ENCODE data around the gene JPH4. TPM values are rescaled to one million over a fixed set of nuclear protein-coding genes. Genes with fewer than 3 reads are reported as not detected.
"Not testable (repeated sequence)": the region's sequence is repeated elsewhere in the genome, so short reads cannot be mapped to it uniquely, and the experiment has no call there.

JPH4 gene
- total RNA-seq, 2 donors from 2014 or later: 1.3 TPM; not detected in 1

DNA sequence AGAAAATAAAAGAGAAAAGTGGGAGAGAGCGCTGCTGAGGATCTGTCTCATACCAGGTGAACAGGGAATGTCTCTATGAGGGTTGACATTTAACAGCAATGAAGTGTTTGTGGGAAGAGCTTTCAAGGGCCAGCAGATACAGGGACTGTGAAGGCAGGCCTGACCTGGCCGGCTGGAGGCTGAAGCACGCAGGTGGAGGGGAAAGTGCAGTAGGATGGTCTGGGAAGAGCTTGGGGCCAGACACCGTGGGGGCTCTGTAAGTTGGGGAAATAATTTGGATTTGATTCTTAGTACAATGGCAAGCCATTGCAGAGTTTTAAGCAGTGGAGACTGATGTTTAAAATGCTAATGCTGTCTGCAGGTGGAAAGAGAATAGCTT is 33.8 kb upstream of the JPH4 start:
- Histone ChIP-seq H3K9me3 (no peaks in the 10 kb centered on the region), H3K4me1 (ENCODE audit: control insufficient read depth in 1 of 2, low read depth in 2 of 2) (no peaks in the 10 kb centered on the region), H3K27ac (no peak overlapping the region), H3K4me3 (no peak overlapping the region), H3K27me3 (replicated peaks; ENCODE audit: insufficient read depth) (no peaks in the 10 kb centered on the region), H3K36me3 (no peaks in the 10 kb centered on the region)
- TF ChIP-seq, protein P1, sequence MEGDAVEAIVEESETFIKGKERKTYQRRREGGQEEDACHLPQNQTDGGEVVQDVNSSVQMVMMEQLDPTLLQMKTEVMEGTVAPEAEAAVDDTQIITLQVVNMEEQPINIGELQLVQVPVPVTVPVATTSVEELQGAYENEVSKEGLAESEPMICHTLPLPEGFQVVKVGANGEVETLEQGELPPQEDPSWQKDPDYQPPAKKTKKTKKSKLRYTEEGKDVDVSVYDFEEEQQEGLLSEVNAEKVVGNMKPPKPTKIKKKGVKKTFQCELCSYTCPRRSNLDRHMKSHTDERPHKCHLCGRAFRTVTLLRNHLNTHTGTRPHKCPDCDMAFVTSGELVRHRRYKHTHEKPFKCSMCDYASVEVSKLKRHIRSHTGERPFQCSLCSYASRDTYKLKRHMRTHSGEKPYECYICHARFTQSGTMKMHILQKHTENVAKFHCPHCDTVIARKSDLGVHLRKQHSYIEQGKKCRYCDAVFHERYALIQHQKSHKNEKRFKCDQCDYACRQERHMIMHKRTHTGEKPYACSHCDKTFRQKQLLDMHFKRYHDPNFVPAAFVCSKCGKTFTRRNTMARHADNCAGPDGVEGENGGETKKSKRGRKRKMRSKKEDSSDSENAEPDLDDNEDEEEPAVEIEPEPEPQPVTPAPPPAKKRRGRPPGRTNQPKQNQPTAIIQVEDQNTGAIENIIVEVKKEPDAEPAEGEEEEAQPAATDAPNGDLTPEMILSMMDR (IDR thresholded peaks at IDR 0.05): no peak
- ATAC-seq (ENCODE audit: insufficient number of reproducible peaks, low FRiP score, low read depth) (no peak), DNase-seq (ENCODE audit: low spot score) (no peak)

DNA sequence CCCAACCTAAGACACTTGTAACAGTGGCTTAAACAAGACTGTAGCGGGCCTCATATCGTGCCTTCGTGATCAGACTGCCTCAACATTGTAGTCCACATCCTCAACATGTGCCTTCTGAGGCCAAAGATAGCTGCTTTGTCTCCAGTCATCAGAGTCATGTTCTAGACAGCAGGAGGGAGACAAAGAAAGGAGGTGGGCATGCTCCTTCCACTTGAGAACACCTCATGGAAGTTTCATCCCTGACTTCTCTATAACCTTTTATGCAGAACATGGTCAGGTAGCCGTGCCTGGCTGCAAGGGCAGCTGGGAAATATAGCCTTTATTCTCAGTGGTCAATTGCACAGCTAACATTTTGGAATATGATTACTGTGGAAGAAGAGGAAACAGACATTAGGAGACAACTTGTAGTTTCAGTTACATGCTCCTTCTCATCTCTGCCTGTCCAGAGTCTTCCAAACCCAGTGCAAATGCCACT is 32.3 kb upstream of the JPH4 start:
- ATAC-seq (ENCODE audit: insufficient number of reproducible peaks, low FRiP score, low read depth) (no peak), DNase-seq (ENCODE audit: low spot score) (no peak)
- no peaks in the 10 kb centered on the region for H3K4me1 ChIP-seq (ENCODE audit: control insufficient read depth in 1 of 2, low read depth in 2 of 2)
- no peak overlapping the region for H3K27ac ChIP-seq
- no peaks in the 10 kb centered on the region for H3K36me3 ChIP-seq
- no peaks in the 10 kb centered on the region for H3K27me3 ChIP-seq (replicated peaks; ENCODE audit: insufficient read depth)
- TF ChIP-seq, protein P1 (IDR thresholded peaks at IDR 0.05): no peak
- no peak overlapping the region for H3K4me3 ChIP-seq
- H3K9me3 ChIP-seq: no peaks in the 10 kb centered on the region

DNA sequence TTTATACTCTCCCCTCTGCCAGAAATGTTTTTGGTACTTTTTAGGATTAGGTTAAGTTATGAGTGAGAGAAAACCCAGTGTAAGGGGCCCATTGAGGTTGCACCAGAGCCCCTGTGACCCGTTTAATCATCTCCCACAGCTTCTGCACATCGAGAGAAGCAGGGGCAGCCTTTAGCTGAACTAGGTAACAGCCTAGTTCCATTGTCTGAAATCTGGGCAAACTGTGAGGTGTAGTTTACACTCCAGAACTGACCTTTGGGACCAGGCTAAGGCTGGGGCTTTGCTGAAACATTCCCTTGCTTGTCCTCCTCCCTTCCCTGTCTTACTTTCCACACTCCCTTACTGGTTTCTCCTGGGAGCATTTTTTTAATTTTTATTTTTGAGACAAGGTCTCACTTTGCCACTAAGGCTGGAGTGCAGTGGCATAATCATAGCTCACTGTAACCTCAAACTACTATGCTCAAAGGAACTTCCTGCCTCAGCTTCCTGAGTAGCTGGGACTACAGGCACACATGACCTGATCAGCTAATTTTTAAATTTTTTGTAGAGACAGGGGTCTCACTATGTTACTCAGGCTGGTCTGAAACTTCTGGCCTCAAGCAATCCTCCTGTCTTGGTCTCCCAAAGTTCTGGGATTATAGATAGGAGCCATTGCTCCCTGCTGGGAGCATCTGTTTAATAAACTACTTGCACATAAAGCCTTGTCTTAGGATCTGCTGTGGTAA is 31.7 kb upstream of the JPH4 start:
- TF ChIP-seq, protein P1 (IDR thresholded peaks at IDR 0.05): no peak
- DNase-seq (ENCODE audit: low spot score) (no peak), ATAC-seq (ENCODE audit: insufficient number of reproducible peaks, low FRiP score, low read depth) (no peak)
- H3K36me3 ChIP-seq: no peaks in the 10 kb centered on the region
- H3K27me3 ChIP-seq (replicated peaks; ENCODE audit: insufficient read depth): no peaks in the 10 kb centered on the region
- H3K4me1 ChIP-seq (ENCODE audit: control insufficient read depth in 1 of 2, low read depth in 2 of 2): no peaks in the 10 kb centered on the region
- no peak overlapping the region for H3K27ac ChIP-seq
- no peaks in the 10 kb centered on the region for H3K9me3 ChIP-seq
- no peak overlapping the region for H3K4me3 ChIP-seq

DNA sequence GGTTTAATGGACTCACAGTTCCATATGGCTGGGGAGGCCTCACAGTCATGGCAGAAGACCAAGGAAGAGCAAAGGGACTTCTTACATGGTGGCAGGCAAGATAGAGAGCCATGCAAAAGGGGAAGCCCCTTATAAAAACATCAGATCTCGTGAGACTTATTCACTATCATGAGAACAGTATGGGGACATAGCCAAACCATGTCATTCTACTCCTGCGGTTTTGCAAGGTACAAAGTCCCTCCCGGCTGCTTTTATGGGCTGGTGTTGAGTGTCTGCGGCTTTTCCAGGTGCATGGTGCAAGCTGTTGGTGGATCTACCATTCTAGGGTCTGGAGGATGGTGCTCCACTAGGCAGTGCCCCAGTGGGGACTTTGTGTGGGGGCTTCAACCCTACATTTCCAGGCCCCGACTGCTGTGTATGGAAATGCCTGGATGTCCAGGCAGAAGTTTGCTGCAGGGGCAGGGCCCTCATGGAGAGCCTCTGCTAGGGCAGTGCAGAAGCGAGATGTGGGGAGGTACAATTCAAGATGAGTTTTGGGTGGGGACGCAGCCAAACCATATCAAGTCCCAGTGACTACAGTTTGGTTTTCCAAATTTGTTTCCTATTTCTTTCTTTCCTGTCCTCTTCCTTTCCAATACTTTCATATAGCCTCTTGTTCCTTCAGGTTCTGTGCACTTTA is 31.0 kb upstream of the JPH4 start:
- not testable (repeated sequence) for ATAC-seq (ENCODE audit: insufficient number of reproducible peaks, low FRiP score, low read depth); DNase-seq (ENCODE audit: low spot score); H3K27me3 ChIP-seq (replicated peaks; ENCODE audit: insufficient read depth); H3K4me3 ChIP-seq; H3K36me3 ChIP-seq; H3K9me3 ChIP-seq; H3K27ac ChIP-seq; H3K4me1 ChIP-seq (ENCODE audit: control insufficient read depth in 1 of 2, low read depth in 2 of 2)

DNA sequence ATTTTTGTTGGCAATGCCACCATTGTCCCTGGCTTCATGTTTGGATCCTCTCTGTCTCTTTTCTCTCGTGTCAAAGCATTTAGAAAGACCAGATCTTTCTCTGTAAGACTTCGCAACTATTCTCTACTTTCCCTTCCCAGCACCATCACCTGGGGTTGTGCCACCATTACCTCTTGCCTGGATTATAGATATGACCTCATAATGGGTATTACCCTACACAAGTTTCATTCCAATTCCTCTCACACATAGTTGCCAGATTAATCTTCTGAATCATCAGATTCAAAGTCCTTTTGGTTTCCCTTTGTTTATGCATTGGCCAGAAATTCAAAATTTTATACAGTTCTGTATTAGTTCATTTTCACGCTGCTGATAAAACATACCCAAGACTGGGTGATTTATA is 30.4 kb upstream of the JPH4 start:
- ATAC-seq (ENCODE audit: insufficient number of reproducible peaks, low FRiP score, low read depth): no peak

More for the DNA sequence above, 30.4 kb upstream of the JPH4 start:
- no peaks in the 10 kb centered on the region for H3K9me3 ChIP-seq
- H3K36me3 ChIP-seq: no peaks in the 10 kb centered on the region
- no peaks in the 10 kb centered on the region for H3K27me3 ChIP-seq (replicated peaks; ENCODE audit: insufficient read depth)
- TF ChIP-seq, protein P1 (IDR thresholded peaks at IDR 0.05): no peak
- H3K4me3 ChIP-seq: no peak overlapping the region
- H3K4me1 ChIP-seq (ENCODE audit: control insufficient read depth in 1 of 2, low read depth in 2 of 2): no peaks in the 10 kb centered on the region
- H3K27ac ChIP-seq: no peak overlapping the region
- DNase-seq (ENCODE audit: low spot score): no peak
